Glutamatergic neuron (in vitro differentiated cells): ENCODE measurements around the gene PHACTR2. TPM values are rescaled to one million over a fixed set of nuclear protein-coding genes. Genes with fewer than 3 reads are reported as not detected.
"Not testable (repeated sequence)": the region's sequence is repeated elsewhere in the genome, so short reads cannot be mapped to it uniquely, and the experiment has no call there.

ENCODE experiments used
- DNase-seq: peaks from one replicate; pipeline ENCODE4 v3.0.0; 2022
- H3K27ac Mint-ChIP-seq: one replicate; pipeline ENCODE4 v1.8.0; 2020; ENCODE audit warnings: mild to moderate bottlenecking, mixed read lengths, inconsistent platforms; ENCODE audit not compliant: unreplicated experiment
- H3K27me3 Mint-ChIP-seq: one replicate; pipeline ENCODE4 v1.8.0; 2020; ENCODE audit warnings: mild to moderate bottlenecking, moderate library complexity, mixed read lengths, inconsistent platforms; ENCODE audit not compliant: unreplicated experiment
- H3K36me3 Mint-ChIP-seq: one replicate; pipeline ENCODE4 v1.8.0; 2020; ENCODE audit warnings: mild to moderate bottlenecking, mixed read lengths, inconsistent platforms; ENCODE audit not compliant: unreplicated experiment
- H3K4me1 Mint-ChIP-seq: one replicate; pipeline ENCODE4 v1.8.0; 2020; ENCODE audit warnings: mild to moderate bottlenecking, low read depth, mixed read lengths, inconsistent platforms; ENCODE audit not compliant: unreplicated experiment
- H3K4me3 Mint-ChIP-seq: one replicate; pipeline ENCODE4 v1.8.0; 2020; ENCODE audit warnings: mild to moderate bottlenecking, mixed read lengths, inconsistent platforms; ENCODE audit not compliant: unreplicated experiment
- H3K9me3 Mint-ChIP-seq: one replicate; pipeline ENCODE4 v1.8.0; 2020; ENCODE audit warnings: mild to moderate bottlenecking, moderate library complexity, mixed read lengths, inconsistent platforms; ENCODE audit not compliant: unreplicated experiment
- total RNA-seq: library from RNA; stranded (reverse); fragmentation: NEBNext Ultra II Directional; extraction: Animal tissue kit (Norgen Biotek cat#: 25700); gene quantifications from one replicate; pipeline ENCODE4 v1.2.1, GENCODE V29; 2021; ENCODE audit not compliant: unreplicated experiment
- TF ChIP-seq, protein P1 (sequence below): fragments of 200-600 bp; sonication (generic); IDR thresholded peaks from one replicate; pipeline ENCODE4 v1.5.0; 2021; ENCODE audit not compliant: partially characterized antibody, unreplicated experiment

Gene PHACTR2
- total RNA-seq, 1 donor from 2014 or later: 9.7 TPM

DNA sequence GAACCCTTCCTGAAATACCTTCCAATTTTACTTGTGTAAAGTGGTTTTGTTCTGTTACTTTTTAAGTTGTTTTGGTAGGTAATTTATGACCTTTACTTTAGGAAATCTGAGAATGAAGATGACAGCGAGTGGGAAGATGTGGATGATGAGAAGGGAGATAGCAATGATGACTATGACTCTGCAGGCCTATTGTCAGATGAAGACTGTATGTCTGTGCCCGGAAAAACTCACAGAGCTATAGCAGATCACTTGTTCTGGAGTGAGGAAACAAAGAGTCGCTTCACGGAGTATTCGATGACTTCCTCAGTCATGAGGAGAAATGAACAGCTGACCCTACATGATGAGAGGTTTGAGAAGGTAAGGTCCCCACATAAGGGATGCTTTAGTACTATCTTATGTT is 179.9 kb downstream of the PHACTR2 start:
- DNase-seq: no peak
- Mint-ChIP-seq H3K4me1 (no peaks in the 10 kb centered on the region), H3K9me3 (no peaks in the 10 kb centered on the region), H3K27me3 (no peaks in the 10 kb centered on the region), H3K27ac (no peak overlapping the region), H3K4me3 (no peak overlapping the region), H3K36me3 (peaks cover 27% of the 10 kb centered on the region)
- TF ChIP-seq, protein P1, sequence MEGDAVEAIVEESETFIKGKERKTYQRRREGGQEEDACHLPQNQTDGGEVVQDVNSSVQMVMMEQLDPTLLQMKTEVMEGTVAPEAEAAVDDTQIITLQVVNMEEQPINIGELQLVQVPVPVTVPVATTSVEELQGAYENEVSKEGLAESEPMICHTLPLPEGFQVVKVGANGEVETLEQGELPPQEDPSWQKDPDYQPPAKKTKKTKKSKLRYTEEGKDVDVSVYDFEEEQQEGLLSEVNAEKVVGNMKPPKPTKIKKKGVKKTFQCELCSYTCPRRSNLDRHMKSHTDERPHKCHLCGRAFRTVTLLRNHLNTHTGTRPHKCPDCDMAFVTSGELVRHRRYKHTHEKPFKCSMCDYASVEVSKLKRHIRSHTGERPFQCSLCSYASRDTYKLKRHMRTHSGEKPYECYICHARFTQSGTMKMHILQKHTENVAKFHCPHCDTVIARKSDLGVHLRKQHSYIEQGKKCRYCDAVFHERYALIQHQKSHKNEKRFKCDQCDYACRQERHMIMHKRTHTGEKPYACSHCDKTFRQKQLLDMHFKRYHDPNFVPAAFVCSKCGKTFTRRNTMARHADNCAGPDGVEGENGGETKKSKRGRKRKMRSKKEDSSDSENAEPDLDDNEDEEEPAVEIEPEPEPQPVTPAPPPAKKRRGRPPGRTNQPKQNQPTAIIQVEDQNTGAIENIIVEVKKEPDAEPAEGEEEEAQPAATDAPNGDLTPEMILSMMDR: no peak

DNA sequence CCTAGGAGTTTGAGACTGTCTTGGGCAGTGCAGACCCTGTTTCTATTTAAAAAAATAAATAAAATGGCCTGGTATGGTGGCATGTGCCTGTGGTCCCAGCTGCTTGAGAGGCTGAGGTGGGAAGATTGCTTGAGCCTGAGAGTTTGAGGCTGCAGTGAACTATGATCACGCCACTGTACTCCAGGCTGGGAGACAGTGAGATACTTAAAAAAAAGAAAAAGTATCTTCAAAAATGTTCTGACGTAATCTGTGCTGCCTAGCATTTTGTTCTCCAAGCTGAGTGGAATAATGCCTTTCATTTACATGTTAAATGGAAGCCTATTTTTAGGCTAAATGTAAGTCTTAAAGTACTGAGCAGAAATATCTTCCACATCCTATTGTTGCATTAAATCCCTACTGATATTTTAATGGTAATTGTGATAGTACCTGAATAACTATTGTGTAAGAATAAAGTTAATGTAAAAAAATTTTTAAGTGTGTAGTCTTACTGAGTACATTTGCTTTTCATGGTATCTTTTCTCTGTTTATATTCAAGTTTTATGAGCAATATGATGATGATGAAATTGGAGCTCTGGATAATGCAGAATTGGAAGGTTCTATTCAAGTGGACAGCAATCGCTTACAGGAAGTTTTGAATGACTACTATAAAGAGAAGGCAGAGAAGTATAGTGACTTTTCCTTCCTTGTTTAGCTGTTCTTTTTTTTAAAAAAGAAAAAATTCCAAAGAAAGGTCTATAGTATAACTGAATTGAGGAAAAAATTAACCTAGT is 182.3 kb downstream of the PHACTR2 start:
- H3K4me3 Mint-ChIP-seq: no peak overlapping the region
- no peaks in the 10 kb centered on the region for H3K9me3 Mint-ChIP-seq
- no peaks in the 10 kb centered on the region for H3K4me1 Mint-ChIP-seq
- H3K36me3 Mint-ChIP-seq: peaks cover 9% of the 10 kb centered on the region
- DNase-seq: no peak
- no peaks in the 10 kb centered on the region for H3K27me3 Mint-ChIP-seq
- H3K27ac Mint-ChIP-seq: no peak overlapping the region
- TF ChIP-seq, protein P1: no peak

DNA sequence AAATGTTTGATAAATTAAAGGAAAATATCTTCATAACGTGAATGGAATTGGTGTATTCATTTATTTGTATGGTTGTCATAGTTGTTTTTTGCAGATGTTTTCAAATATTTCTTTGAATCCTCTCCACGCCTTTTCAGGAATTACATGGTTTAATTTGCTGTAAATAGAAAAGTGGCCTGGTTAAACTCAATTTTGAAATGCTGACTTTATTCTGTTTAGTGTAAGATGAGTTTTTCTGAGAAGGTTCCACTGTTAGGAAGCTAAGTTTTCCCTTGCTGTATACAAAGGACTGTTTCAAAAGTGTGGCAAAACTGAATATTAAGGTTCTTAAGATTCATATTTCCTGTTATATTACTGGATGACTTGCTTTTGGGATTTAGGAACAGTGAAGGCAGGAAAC is 186.0 kb downstream of the PHACTR2 start:
- Mint-ChIP-seq H3K36me3 (peaks cover 15% of the 10 kb centered on the region), H3K4me3 (no peak overlapping the region), H3K4me1 (no peaks in the 10 kb centered on the region), H3K27ac (no peak overlapping the region), H3K9me3 (no peaks in the 10 kb centered on the region), H3K27me3 (no peaks in the 10 kb centered on the region)
- TF ChIP-seq, protein P1: no peak
- DNase-seq: no peak

DNA sequence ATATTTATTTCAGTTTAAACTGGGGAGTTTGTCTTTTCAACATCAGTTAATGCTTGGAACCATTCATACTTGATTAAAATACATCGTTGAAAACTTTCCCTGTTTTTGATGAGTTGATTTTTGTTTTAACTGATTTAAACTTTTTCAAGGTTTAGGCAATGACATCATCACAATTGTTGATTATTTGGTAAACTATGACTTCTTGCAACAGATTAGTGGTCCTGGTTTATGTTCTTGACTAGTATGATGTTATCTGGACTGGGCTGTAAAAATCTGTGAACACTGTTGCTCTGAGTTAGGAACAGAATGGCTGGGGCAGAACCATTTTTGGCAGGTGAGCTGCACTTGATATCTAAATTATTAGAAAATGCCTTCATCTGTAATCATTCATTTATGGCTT is 186.5 kb downstream of the PHACTR2 start, which contains the start of gene ZC2HC1B:
TSS of gene ZC2HC1B (plus strand) at position 241 of the 400 bp plus-strand sequence. CDS start at position 307, 66 bp downstream.
- no peak within 1 kb of the TSS for H3K4me3 Mint-ChIP-seq
- H3K9me3 Mint-ChIP-seq: no peaks in the 10 kb centered on the region
- H3K27ac Mint-ChIP-seq: no peak within 1 kb of the TSS
- DNase-seq: no peak
- peaks cover 15% of the 10 kb centered on the region for H3K36me3 Mint-ChIP-seq
- TF ChIP-seq, protein P1: no peak
- no peaks in the 10 kb centered on the region for H3K27me3 Mint-ChIP-seq
- H3K4me1 Mint-ChIP-seq: no peaks in the 10 kb centered on the region

DNA sequence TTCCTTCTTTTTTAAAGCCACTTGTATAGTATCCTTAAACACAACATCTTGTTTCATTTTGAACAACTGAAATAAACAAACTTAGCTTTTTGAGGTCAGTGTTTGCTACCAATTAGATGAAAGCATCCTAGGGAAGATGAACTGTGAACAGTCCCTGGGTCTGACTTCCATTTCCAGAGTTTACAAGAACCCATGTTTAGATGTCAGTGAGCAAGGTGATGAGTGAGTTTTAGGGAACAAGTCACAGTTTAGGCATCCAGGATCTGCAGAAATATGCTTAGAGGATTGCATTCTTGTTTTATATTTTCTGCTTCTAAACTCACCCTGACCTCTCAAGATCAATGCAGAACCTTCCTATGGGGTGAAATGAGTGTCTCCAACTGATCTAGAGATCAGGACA is 189.5 kb downstream of the PHACTR2 start:
- no peak overlapping the region for H3K27ac Mint-ChIP-seq
- H3K27me3 Mint-ChIP-seq: no peaks in the 10 kb centered on the region
- TF ChIP-seq, protein P1: no peak
- no peak overlapping the region for H3K4me3 Mint-ChIP-seq
- H3K4me1 Mint-ChIP-seq: no peaks in the 10 kb centered on the region
- H3K36me3 Mint-ChIP-seq: peaks cover 15% of the 10 kb centered on the region
- no peak for DNase-seq
- peaks cover 3% of the 10 kb centered on the region for H3K9me3 Mint-ChIP-seq

DNA sequence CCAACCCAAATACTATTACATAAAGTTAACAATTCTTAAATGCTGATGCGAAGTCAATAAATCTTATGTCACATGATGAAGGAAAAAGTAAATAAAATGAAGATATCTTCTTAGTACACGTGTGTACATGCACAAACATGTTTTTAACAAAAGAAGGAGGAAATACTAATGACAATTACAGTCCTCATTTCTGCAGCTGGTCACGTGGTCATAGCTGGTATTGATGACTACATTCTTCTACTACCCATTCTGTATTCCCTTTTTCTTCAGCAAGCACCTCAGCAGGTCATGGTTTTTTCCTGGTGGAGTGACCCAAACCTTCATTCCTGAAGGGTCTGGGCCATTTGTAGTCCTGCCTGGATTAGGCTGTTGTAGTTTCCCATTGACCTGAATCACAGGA is 191.0 kb downstream of the PHACTR2 start:
- not testable (repeated sequence) for H3K9me3 Mint-ChIP-seq, H3K4me1 Mint-ChIP-seq, H3K27ac Mint-ChIP-seq, H3K27me3 Mint-ChIP-seq, DNase-seq, H3K4me3 Mint-ChIP-seq
- H3K36me3 Mint-ChIP-seq: peaks cover 15% of the 10 kb centered on the region

DNA sequence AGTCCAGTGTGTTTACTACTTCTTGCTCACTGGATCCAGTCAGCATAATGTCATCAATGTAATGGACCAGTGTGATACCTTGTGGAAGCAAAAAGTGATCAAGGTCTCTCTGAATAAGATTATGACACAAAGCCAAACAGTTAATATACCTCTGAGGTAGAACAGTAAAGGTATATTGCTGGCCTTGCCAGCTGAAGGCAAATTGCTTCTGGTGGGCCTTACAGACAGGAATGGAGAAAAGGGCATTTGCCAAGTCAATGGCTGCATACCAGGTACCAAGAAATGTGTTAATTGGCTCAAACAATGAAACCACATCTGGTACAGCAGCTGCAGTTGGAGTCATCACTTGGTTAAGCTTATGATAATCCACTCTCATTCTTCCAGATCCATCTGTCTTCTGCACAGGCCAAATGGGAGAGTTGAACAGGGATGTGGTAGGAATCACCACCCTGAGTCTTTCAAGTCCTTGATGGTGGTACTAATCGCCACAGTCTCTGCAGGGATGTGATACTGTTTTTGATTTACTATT is 193.5 kb downstream of the PHACTR2 start:
- H3K27ac Mint-ChIP-seq, H3K4me3 Mint-ChIP-seq, H3K4me1 Mint-ChIP-seq, H3K9me3 Mint-ChIP-seq, H3K27me3 Mint-ChIP-seq, DNase-seq: not testable (repeated sequence)
- peaks cover 15% of the 10 kb centered on the region for H3K36me3 Mint-ChIP-seq
